ENCODE measurements around the gene SERPINB10.
A peak's percentile ranks its signal among the peaks of the same experiment; 100 is the strongest.

The SERPINB10 gene

GRCh38 chr18:63956755-63957154 lies 49.0 kb downstream of the SERPINB10 start:
- no peak overlapping the region for H3K4me3 ChIP-seq (replicated peaks in 1 of 2; ENCODE audit: low read depth in 2 of 2, low read length in 2 of 2)
- DNase-seq (ENCODE audit: low read depth in 2 of 2) = no peak
- no peak for TF ChIP-seq CTCF (IDR thresholded peaks at IDR 0.05; ENCODE audit: low read depth, low read length)

DNA sequence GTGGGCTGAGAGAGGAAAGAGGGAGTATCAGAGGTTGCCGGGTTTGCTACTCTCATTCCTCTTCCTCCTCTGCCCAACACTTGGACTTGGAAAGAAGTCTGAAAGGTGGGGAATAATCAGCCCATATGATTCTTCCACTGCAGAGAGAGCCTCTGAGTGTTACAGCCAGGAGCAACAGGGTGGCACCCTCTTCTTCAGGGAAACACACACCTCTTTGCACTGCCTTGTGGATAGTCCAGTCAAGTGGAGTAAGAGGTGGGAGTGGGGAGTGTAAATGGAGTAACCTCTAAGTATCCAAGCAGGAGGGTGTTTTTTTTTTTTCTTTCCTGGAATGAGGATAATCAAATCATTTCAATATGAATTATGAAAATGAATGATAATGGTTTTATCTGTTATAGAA lies 53.1 kb downstream of the SERPINB10 start:
- no peak for DNase-seq (ENCODE audit: low read depth in 2 of 2)
- no peak for TF ChIP-seq CTCF (IDR thresholded peaks at IDR 0.05; ENCODE audit: low read depth, low read length)
- no peak overlapping the region for H3K4me3 ChIP-seq (replicated peaks in 1 of 2; ENCODE audit: low read depth in 2 of 2, low read length in 2 of 2)

DNA sequence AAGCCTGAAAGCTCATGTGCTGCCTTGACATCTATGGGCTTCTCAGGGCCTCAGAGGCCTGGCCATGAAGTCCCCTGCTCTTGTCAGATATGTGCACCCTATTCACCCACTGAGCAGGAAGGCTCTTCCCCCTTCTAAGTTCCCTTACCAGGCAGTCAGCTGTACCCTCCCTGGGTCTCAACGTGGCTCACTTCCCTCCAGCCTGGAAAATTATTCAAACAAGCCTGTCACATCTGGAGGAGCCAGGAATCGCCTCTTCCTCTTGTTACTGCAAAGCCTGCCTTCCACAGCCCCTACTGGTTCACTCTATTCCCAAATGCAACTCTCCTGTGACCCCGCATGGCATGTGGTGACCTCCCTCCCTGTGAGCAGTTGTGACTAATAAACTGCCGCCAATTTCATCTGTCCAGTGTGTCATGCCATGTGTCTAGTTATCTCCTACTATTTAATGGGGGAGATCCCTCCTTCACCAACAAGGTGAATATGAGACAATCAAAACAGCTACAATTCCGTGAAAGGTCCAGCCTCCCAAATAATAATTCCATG lies 53.8 kb downstream of the SERPINB10 start:
- H3K4me3 ChIP-seq (replicated peaks in 1 of 2; ENCODE audit: low read depth in 2 of 2, low read length in 2 of 2) = no peak overlapping the region
- no peak for DNase-seq (ENCODE audit: low read depth in 2 of 2)
- no peak for TF ChIP-seq CTCF (IDR thresholded peaks at IDR 0.05; ENCODE audit: low read depth, low read length)

DNA sequence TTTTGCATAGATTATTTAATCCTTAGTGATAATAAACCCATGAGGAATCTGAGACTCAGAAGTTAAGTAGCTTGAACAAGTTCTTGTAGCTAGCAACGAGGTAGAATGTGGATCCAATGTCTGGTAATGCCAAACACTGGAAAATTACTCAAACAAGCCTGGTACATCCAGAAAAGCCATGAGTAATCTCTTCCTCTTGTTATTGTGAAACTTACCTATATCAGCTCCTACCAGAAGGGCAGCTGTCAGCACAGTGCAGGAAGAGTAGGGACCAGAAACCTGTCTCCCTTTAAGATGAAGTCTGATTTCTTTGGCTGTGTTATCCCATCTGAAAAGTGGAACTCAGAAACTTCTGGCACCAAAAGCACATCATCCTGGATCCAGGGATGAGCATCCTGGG lies 54.4 kb downstream of the SERPINB10 start:
- no peak for TF ChIP-seq CTCF (IDR thresholded peaks at IDR 0.05; ENCODE audit: low read depth, low read length)
- no peak overlapping the region for H3K4me3 ChIP-seq (replicated peaks in 1 of 2; ENCODE audit: low read depth in 2 of 2, low read length in 2 of 2)
- DNase-seq (ENCODE audit: low read depth in 2 of 2) = no peak

- peak; percentile 93 for TF ChIP-seq CTCF (IDR thresholded peaks at IDR 0.05; ENCODE audit: low read depth, low read length)
- peak; percentile 79 to 81 for DNase-seq (ENCODE audit: low read depth in 2 of 2)
- H3K4me3 ChIP-seq (replicated peaks in 1 of 2; ENCODE audit: low read depth in 2 of 2, low read length in 2 of 2) = no peak overlapping the region
Measured at GRCh38 chr18:63963615-63964256, 56.0 kb downstream of the SERPINB10 start.

- DNase-seq (ENCODE audit: low read depth in 2 of 2) = no peak
- no peak for TF ChIP-seq CTCF (IDR thresholded peaks at IDR 0.05; ENCODE audit: low read depth, low read length)
- H3K4me3 ChIP-seq (replicated peaks in 1 of 2; ENCODE audit: low read depth in 2 of 2, low read length in 2 of 2) = no peak overlapping the region
Measured at GRCh38 chr18:63964908-63965307, 57.1 kb downstream of the SERPINB10 start.

Measured in cardiac fibroblast (primary cell).